ENCODE results near the gene COMMD10.

COMMD10 gene

DNA sequence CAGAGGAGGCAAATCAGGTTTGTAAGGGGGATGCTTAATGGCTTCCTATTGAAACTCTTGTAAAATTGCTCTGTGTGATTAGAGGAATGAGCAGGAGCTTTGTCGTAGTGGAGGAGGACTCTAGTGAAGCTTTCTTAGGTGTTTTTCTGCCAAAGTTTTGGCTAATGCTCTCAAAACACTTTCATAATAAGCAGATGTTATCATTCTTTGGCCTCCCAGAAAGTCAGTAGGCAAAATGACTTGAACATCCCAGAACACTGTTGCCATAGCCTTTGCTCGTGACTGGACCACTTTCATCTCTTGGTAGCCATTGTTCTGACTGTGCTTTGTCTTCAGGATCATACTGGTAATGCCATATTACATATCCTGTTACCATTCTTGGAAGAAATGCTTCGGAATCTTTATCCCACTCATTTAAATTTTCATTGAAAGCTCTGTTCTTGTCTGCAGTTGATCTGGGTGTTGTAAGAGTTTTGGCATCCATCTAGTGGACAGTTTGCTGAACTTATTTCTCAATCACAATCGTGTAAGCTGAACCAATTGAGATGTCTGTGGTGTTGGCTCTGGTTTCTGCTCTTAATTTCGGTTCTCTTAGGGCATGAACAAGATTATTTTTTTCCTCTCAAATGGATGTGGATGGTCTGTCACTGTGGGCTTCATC, 187.6 kb downstream of the COMMD10 start:
- TF ChIP-seq EZH2 (IDR thresholded peaks at IDR 0.05): no peak
- TF ChIP-seq POLR2AphosphoS5 (IDR thresholded peaks at IDR 0.05; ENCODE audit: borderline replicate concordance, low read depth, low read length): no peak
- Histone ChIP-seq H3K4me3 (no peak overlapping the region), H3K9ac (ENCODE audit: insufficient read length) (no peak overlapping the region), H3K36me3 (ENCODE audit: insufficient read depth, low read length) (0 out of 2 replicates have a peak, but pooled peaks cover 2% of the 10 kb centered on the region), H3K27ac (no peak overlapping the region), H3K9me3 (ENCODE audit: low read depth, low read length) (peaks cover 3% of the 10 kb centered on the region; the same call in 1 of the 2 replicates)
- no peak for DNase-seq (ENCODE audit: low read depth, low spot score)

DNA sequence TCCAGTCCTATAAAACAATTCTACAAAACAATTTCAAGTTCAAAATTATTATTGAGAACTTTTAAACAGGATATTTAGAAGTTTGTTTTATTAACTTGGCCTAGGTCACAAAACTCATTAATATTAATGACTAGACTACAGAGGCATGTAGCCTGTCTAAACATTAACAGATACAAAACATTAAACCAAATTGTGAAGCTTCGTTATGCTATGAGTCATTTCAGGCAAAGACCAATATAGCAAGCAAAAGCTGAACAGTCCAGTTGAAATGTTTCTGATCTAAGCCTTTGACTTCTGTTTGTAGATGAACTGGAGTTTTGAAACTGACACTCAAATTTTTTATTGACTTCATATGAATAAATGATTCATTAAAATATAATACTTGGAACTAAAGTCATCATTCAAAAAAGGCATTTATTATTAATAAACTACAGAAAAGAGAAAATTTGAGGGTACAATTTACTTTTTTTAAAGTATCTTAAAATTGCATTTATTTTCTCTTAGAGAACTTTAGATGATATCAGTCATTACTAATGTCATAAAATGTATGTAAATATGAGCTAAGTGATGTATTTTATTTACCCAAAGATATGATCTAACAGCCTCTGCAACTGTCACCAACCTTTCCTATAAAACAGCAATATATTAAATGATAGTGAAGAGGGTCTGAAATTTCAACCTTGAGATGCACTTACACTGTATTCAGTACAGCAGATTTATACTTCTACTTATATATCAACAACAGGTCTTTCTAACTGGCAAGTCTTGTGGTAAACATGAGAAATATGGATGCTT, 188.8 kb downstream of the COMMD10 start:
- H3K4me3 ChIP-seq: no peak overlapping the region
- 0 out of 2 replicates have a peak, but pooled peaks cover 5% of the 10 kb centered on the region for H3K36me3 ChIP-seq (ENCODE audit: insufficient read depth, low read length)
- H3K27ac ChIP-seq: no peak overlapping the region
- TF ChIP-seq EZH2 (IDR thresholded peaks at IDR 0.05) (no peak), POLR2AphosphoS5 (IDR thresholded peaks at IDR 0.05; ENCODE audit: borderline replicate concordance, low read depth, low read length) (no peak), FOXP2 (optimal IDR thresholded peaks at IDR 0.05; ENCODE audit: control extremely low read depth, extremely low read length, insufficient read depth) (no peak)
- H3K9ac ChIP-seq (ENCODE audit: insufficient read length): no peak overlapping the region
- peaks cover 6% of the 10 kb centered on the region; the same call in 1 of the 2 replicates for H3K9me3 ChIP-seq (ENCODE audit: low read depth, low read length)
- DNase-seq (ENCODE audit: low read depth, low spot score): no peak

DNA sequence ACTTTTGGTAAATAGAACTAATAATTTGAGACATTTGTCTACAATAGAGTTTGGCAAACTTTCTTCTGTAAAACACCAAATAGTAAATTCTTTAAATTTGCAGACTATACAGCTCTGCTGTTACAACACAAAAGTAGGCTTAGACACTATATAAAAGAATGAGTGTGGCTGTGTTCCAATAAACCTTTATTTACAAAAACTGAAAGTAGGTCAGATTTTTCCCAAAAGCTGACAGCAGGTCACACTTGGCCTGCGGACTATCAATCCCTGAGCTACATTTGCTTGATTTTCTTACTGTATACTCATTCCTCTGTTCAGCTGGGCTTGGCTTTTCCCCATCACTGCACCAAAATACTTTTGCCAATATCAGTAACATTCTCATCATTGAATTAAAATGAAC, 189.4 kb downstream of the COMMD10 start:
- Histone ChIP-seq H3K9ac (ENCODE audit: insufficient read length) (no peak overlapping the region), H3K4me3 (no peak overlapping the region), H3K36me3 (ENCODE audit: insufficient read depth, low read length) (0 out of 2 replicates have a peak, but pooled peaks cover 5% of the 10 kb centered on the region), H3K9me3 (ENCODE audit: low read depth, low read length) (peaks cover 6% of the 10 kb centered on the region; the same call in 1 of the 2 replicates), H3K27ac (no peak overlapping the region)
- no peak for DNase-seq (ENCODE audit: low read depth, low spot score)
- TF ChIP-seq FOXP2 (optimal IDR thresholded peaks at IDR 0.05; ENCODE audit: control extremely low read depth, extremely low read length, insufficient read depth) (no peak), EZH2 (IDR thresholded peaks at IDR 0.05) (no peak), POLR2AphosphoS5 (IDR thresholded peaks at IDR 0.05; ENCODE audit: borderline replicate concordance, low read depth, low read length) (no peak)

- H3K4me3 ChIP-seq: no peak overlapping the region
- H3K27ac ChIP-seq: no peak overlapping the region
- no peak for DNase-seq (ENCODE audit: low read depth, low spot score)
- TF ChIP-seq POLR2AphosphoS5 (IDR thresholded peaks at IDR 0.05; ENCODE audit: borderline replicate concordance, low read depth, low read length) (no peak), EZH2 (IDR thresholded peaks at IDR 0.05) (no peak)
- H3K36me3 ChIP-seq (ENCODE audit: insufficient read depth, low read length): 0 out of 2 replicates have a peak, but pooled peaks cover 5% of the 10 kb centered on the region
- H3K9ac ChIP-seq (ENCODE audit: insufficient read length): no peak overlapping the region
- peaks cover 6% of the 10 kb centered on the region; the same call in 1 of the 2 replicates for H3K9me3 ChIP-seq (ENCODE audit: low read depth, low read length)
Observed at GRCh38 chr5:116275282-116275681, 190.5 kb downstream of the COMMD10 start.

GRCh38 chr5:116276952-116277351, 192.1 kb downstream of the COMMD10 start:
- Histone ChIP-seq H3K4me3 (no peak overlapping the region), H3K9me3 (ENCODE audit: low read depth, low read length) (peaks cover 6% of the 10 kb centered on the region; the same call in 1 of the 2 replicates), H3K27ac (no peak overlapping the region), H3K36me3 (ENCODE audit: insufficient read depth, low read length) (0 out of 2 replicates have a peak, but pooled peaks cover 5% of the 10 kb centered on the region), H3K9ac (ENCODE audit: insufficient read length) (no peak overlapping the region)
- TF ChIP-seq EZH2 (IDR thresholded peaks at IDR 0.05): no peak
- TF ChIP-seq FOXP2 (optimal IDR thresholded peaks at IDR 0.05; ENCODE audit: control extremely low read depth, extremely low read length, insufficient read depth): no peak
- no peak for TF ChIP-seq POLR2AphosphoS5 (IDR thresholded peaks at IDR 0.05; ENCODE audit: borderline replicate concordance, low read depth, low read length)
- no peak for DNase-seq (ENCODE audit: low read depth, low spot score)

DNA sequence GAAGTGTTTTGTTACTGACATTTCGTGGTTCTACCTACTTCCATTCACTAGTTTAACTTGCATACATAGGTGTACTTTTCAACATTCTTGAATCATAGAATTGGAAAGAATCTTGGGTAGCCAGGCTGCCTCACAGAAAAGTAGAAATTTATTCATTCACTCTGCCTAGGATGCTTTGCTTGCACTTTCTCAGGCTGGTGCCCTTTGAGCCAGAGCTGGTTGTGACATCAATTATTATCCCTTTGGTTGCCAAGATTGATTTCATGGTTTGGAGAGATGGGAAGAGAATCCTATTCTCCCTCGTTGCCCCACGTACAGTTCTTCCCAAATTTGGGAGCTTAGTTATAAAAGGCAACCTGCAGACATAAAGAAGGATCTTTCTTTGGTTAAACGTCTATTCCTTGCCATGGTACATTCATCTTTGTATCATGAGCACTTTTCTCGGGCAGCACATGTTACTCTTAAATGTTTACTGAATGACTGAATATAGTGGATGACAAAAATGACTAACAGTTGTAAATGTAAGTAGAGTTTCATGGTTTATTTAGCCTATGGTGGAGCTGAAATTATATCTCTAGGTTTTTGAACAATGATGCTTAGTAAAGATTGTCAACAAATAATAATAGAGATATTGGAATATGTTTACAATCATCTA, 195.5 kb downstream of the COMMD10 start:
- peaks cover 6% of the 10 kb centered on the region; the same call in 1 of the 2 replicates for H3K9me3 ChIP-seq (ENCODE audit: low read depth, low read length)
- 0 out of 2 replicates have a peak, but pooled peaks cover 5% of the 10 kb centered on the region for H3K36me3 ChIP-seq (ENCODE audit: insufficient read depth, low read length)
- TF ChIP-seq EZH2 (IDR thresholded peaks at IDR 0.05) (no peak), POLR2AphosphoS5 (IDR thresholded peaks at IDR 0.05; ENCODE audit: borderline replicate concordance, low read depth, low read length) (no peak), FOXP2 (optimal IDR thresholded peaks at IDR 0.05; ENCODE audit: control extremely low read depth, extremely low read length, insufficient read depth) (no peak)
- H3K27ac ChIP-seq: no peak overlapping the region
- H3K9ac ChIP-seq (ENCODE audit: insufficient read length): no peak overlapping the region
- no peak for DNase-seq (ENCODE audit: low read depth, low spot score)
- H3K4me3 ChIP-seq: no peak overlapping the region

- TF ChIP-seq EZH2 (IDR thresholded peaks at IDR 0.05): no peak
- no peak for TF ChIP-seq POLR2AphosphoS5 (IDR thresholded peaks at IDR 0.05; ENCODE audit: borderline replicate concordance, low read depth, low read length)
- no peak for TF ChIP-seq FOXP2 (optimal IDR thresholded peaks at IDR 0.05; ENCODE audit: control extremely low read depth, extremely low read length, insufficient read depth)
- Histone ChIP-seq H3K27ac (no peak overlapping the region), H3K36me3 (ENCODE audit: insufficient read depth, low read length) (0 out of 2 replicates have a peak, but pooled peaks cover 5% of the 10 kb centered on the region), H3K9me3 (ENCODE audit: low read depth, low read length) (peaks cover 6% of the 10 kb centered on the region; the same call in 1 of the 2 replicates), H3K9ac (ENCODE audit: insufficient read length) (no peak overlapping the region), H3K4me3 (no peak overlapping the region)
- no peak for DNase-seq (ENCODE audit: low read depth, low spot score)
Observed at GRCh38 chr5:116281309-116281708, 196.5 kb downstream of the COMMD10 start.

GRCh38 chr5:116288524-116288923, 203.7 kb downstream of the COMMD10 start:
- no peak for TF ChIP-seq EZH2 (IDR thresholded peaks at IDR 0.05)
- TF ChIP-seq POLR2AphosphoS5 (IDR thresholded peaks at IDR 0.05; ENCODE audit: borderline replicate concordance, low read depth, low read length): no peak
- TF ChIP-seq FOXP2 (optimal IDR thresholded peaks at IDR 0.05; ENCODE audit: control extremely low read depth, extremely low read length, insufficient read depth): no peak
- no peak overlapping the region for H3K4me3 ChIP-seq
- no peaks in the 10 kb centered on the region for H3K9me3 ChIP-seq (ENCODE audit: low read depth, low read length)
- no peak overlapping the region for H3K27ac ChIP-seq
- DNase-seq (ENCODE audit: low read depth, low spot score): no peak
- no peaks in the 10 kb centered on the region for H3K36me3 ChIP-seq (ENCODE audit: insufficient read depth, low read length)
- no peak overlapping the region for H3K9ac ChIP-seq (ENCODE audit: insufficient read length)
